Measurements from ENCODE around the gene ZC3H4.

The ZC3H4 gene

GRCh38 chr19:47133021-47133471 is 19.5 kb upstream of the ZC3H4 start:
- no peak for DNase-seq (ENCODE audit: low spot score)

GRCh38 chr19:47132194-47132852 is 18.7 kb upstream of the ZC3H4 start:
- DNase-seq (ENCODE audit: low spot score), result no peak

GRCh38 chr19:47130589-47131227 is 17.1 kb upstream of the ZC3H4 start, which contains the start of gene SAE1:
TSS of gene SAE1 (plus strand) at chr19:47130835. CDS start at chr19:47130931, 96 bp downstream.
- DNase-seq (ENCODE audit: low spot score), result peak; percentile 99

- no peak for DNase-seq (ENCODE audit: low spot score)
Measured at GRCh38 chr19:47130120-47130588, 16.6 kb upstream of the ZC3H4 start.

GRCh38 chr19:47129579-47129978 is 16.0 kb upstream of the ZC3H4 start:
- no peak for DNase-seq (ENCODE audit: low spot score)

GRCh38 chr19:47125669-47125938 is 12.0 kb upstream of the ZC3H4 start:
- no peak for DNase-seq (ENCODE audit: low spot score)

- DNase-seq (ENCODE audit: low spot score), result peak; percentile 65
Measured at GRCh38 chr19:47124937-47125668, 11.5 kb upstream of the ZC3H4 start.

- no peak for DNase-seq (ENCODE audit: low spot score)
Measured at GRCh38 chr19:47123406-47123805, 9.8 kb upstream of the ZC3H4 start.

GRCh38 chr19:47122359-47123335 is 9.1 kb upstream of the ZC3H4 start:
- peak; percentile 58 for DNase-seq (ENCODE audit: low spot score)

- DNase-seq (ENCODE audit: low spot score), result no peak
Measured at GRCh38 chr19:47120470-47121067, 7.0 kb upstream of the ZC3H4 start.

GRCh38 chr19:47113850-47114651 is 475 bp upstream of the ZC3H4 start:
- DNase-seq (ENCODE audit: low spot score), result no peak

- DNase-seq (ENCODE audit: low spot score), result peak; percentile 70
Measured at GRCh38 chr19:47112166-47112996, 1.2 kb downstream of the ZC3H4 start.

- no peak for DNase-seq (ENCODE audit: low spot score)
Measured at GRCh38 chr19:47111682-47112165, 1.9 kb downstream of the ZC3H4 start.

GRCh38 chr19:47111006-47111621 is 2.5 kb downstream of the ZC3H4 start:
- DNase-seq (ENCODE audit: low spot score), result no peak

GRCh38 chr19:47110521-47111005 is 3.0 kb downstream of the ZC3H4 start:
- no peak for DNase-seq (ENCODE audit: low spot score)

GRCh38 chr19:47109541-47110375 is 3.8 kb downstream of the ZC3H4 start:
- DNase-seq (ENCODE audit: low spot score), result no peak

- DNase-seq (ENCODE audit: low spot score), result no peak
Measured at GRCh38 chr19:47109177-47109540, 4.4 kb downstream of the ZC3H4 start.

Data from AG08395 (cell line).